Testis (tissue), 2 donors: ENCODE results near the gene FKBP9.

Experiments
- CTCF ChIP-seq, 3 experiments: fragments of 450-650 bp in 2 of 3; fragments of 200-600 bp in 1 of 3; sonication (generic) in 1 of 3; IDR thresholded peaks; one replicate each; pipeline ENCODE4 v1.5.1; 2016 to 2019; ENCODE audit warnings: antibody characterized with exemption in 3 of 3, mild to moderate bottlenecking in 2 of 3, moderate library complexity in 1 of 3
- POLR2A ChIP-seq: fragments of 450-650 bp; IDR thresholded peaks from one replicate; pipeline ENCODE4 v1.6.1; 2017; ENCODE audit warnings: antibody characterized with exemption, mild to moderate bottlenecking, moderate library complexity

- TF ChIP-seq CTCF (IDR thresholded peaks at IDR 0.05) (no peak), POLR2A (no peak)
Measured at GRCh38 chr7:32947420-32947983, 9.7 kb upstream of the FKBP9 start.
